EL (cell line): ENCODE measurements around the gene GLMN.
A peak's percentile ranks its signal among the peaks of the same experiment; 100 is the strongest.
"Not testable (repeated sequence)": the region's sequence is repeated elsewhere in the genome, so short reads cannot be mapped to it uniquely, and the experiment has no call there.

Experiments
- DNase-seq: peaks from one replicate; pipeline ENCODE4 v3.0.0-alpha.2; 2016

Gene GLMN

GRCh38 chr1:92299477-92300150 is 827 bp upstream of the GLMN start:
- DNase-seq: no peak

GRCh38 chr1:92298213-92298572 is 594 bp downstream of the GLMN start:
- DNase-seq: no peak

- peak; percentile 59 for DNase-seq
These were observed 7.3 kb downstream of the GLMN start for GRCh38 chr1:92291372-92291999.

- DNase-seq: not testable (repeated sequence)
These were observed 17.4 kb downstream of the GLMN start for GRCh38 chr1:92281411-92281810.

- DNase-seq: not testable (repeated sequence)
These were observed 19.0 kb downstream of the GLMN start for GRCh38 chr1:92279781-92280180.

- peak; percentile 75 for DNase-seq
These were observed 21.6 kb downstream of the GLMN start for GRCh38 chr1:92277105-92277723.

- DNase-seq: no peak
These were observed 22.7 kb downstream of the GLMN start for GRCh38 chr1:92276082-92276481.

GRCh38 chr1:92274939-92275338 is 23.8 kb downstream of the GLMN start:
- DNase-seq: peak; percentile 33

GRCh38 chr1:92273039-92273438 is 25.7 kb downstream of the GLMN start:
- DNase-seq: no peak

GRCh38 chr1:92262516-92262915 is 36.3 kb downstream of the GLMN start:
- DNase-seq: no peak

GRCh38 chr1:92259350-92259749 is 39.4 kb downstream of the GLMN start:
- DNase-seq: no peak

GRCh38 chr1:92254714-92255113 is 44.1 kb downstream of the GLMN start:
- not testable (repeated sequence) for DNase-seq

- no peak for DNase-seq
These were observed 54.4 kb downstream of the GLMN start for GRCh38 chr1:92244376-92244775.

- DNase-seq: no peak
These were observed 58.8 kb downstream of the GLMN start for GRCh38 chr1:92240034-92240433.

GRCh38 chr1:92230736-92231135 is 68.1 kb downstream of the GLMN start:
- DNase-seq: no peak

GRCh38 chr1:92228401-92228800 is 70.4 kb downstream of the GLMN start:
- DNase-seq: no peak

GRCh38 chr1:92219028-92219427 is 79.8 kb downstream of the GLMN start:
- no peak for DNase-seq

- no peak for DNase-seq
These were observed 80.2 kb downstream of the GLMN start for GRCh38 chr1:92218559-92218958.

GRCh38 chr1:92217721-92218120 is 81.1 kb downstream of the GLMN start, which contains the start of gene C1orf146:
Gene C1orf146, plus strand, starts transcription at chr1:92217915. Its CDS starts 13,506 bp downstream, at chr1:92231421.
- DNase-seq: no peak

GRCh38 chr1:92211166-92211565 is 87.6 kb downstream of the GLMN start:
- DNase-seq: peak; percentile 63

- DNase-seq: peak; percentile 39
These were observed 88.1 kb downstream of the GLMN start for GRCh38 chr1:92210701-92211100.

- DNase-seq: no peak
These were observed 95.7 kb downstream of the GLMN start for GRCh38 chr1:92203105-92203504.

GRCh38 chr1:92201973-92202372 is 96.8 kb downstream of the GLMN start:
- DNase-seq: no peak
